Heart left ventricle (tissue), 13 donors: Measurements from ENCODE around the gene GPRIN3.

ENCODE experiments used
- POLR2A ChIP-seq, 2 donors: fragments of 450-650 bp; IDR thresholded peaks; one replicate each; pipeline ENCODE4 v1.6.1; 2017; ENCODE audit warnings: antibody characterized with exemption in 2 of 2, mild to moderate bottlenecking in 2 of 2, moderate library complexity in 2 of 2
- TF ChIP-seq, protein P1 (sequence below), 12 donors: fragments of 200-600 bp; sonication (generic) in 4 of 12; IDR thresholded peaks; one replicate each; pipeline versions ENCODE4 v1.5.0 to v1.8.0; 2018 to 2022; ENCODE audit warnings: antibody characterized with exemption in 12 of 12, mild to moderate bottlenecking in 5 of 12
- donor health status: ischemic (EF 13 %, LVEDD 7.1; RV severe dilation, severe dysfunction).
- donor health status: DM: no; HTN: yes; CAD: no.
- donor health status: DM: no; HTN: no; CAD: no.
- donor health status: ischemic (EF 25% LVEDD 6.9; RV normal size, moderate dysfunction).
- donor health status: ischemic (EF 25% LVEDD 5.7; RV mildly dilated, moderate dysfunction).
- donor health status: ischemic (EF 35%, LVEDD 5.7; RV mildly dilated, moderate dysfunction).
- donor health status: nonischemic (EF 11% LVEDD 7.7; RV severe dilation, severe dysfunction).
- donor health status: DM: yes; HTN: yes; CAD: no.
- donor health status: PGD.
- donor health status: ischemic (EF 29% LVEDD 5.4; RV normal size, mild dysfunction).
- donor health status: nonischemic (EF 23%, LVEDD 6.1; RV moderate dilation, normal function).

DNA sequence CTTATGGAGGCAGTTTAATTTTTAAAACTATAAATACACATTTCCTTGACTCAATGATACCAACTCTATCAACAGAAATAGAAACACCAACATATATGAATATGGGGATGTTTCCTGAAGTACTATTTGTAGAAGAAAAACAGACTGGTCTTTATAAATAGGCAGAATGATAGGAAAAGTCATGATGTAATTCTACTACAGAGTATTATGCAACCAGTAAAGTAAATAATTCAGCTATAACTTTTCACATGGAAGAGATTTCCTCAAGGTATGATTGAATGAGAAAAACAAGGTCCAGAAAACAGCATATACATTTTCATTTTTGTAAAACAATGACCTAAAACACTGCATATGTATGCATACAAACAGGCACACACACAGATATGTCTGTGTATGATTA, 56.2 kb downstream of the GPRIN3 start:
- TF ChIP-seq, protein P1, sequence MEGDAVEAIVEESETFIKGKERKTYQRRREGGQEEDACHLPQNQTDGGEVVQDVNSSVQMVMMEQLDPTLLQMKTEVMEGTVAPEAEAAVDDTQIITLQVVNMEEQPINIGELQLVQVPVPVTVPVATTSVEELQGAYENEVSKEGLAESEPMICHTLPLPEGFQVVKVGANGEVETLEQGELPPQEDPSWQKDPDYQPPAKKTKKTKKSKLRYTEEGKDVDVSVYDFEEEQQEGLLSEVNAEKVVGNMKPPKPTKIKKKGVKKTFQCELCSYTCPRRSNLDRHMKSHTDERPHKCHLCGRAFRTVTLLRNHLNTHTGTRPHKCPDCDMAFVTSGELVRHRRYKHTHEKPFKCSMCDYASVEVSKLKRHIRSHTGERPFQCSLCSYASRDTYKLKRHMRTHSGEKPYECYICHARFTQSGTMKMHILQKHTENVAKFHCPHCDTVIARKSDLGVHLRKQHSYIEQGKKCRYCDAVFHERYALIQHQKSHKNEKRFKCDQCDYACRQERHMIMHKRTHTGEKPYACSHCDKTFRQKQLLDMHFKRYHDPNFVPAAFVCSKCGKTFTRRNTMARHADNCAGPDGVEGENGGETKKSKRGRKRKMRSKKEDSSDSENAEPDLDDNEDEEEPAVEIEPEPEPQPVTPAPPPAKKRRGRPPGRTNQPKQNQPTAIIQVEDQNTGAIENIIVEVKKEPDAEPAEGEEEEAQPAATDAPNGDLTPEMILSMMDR (IDR thresholded peaks at IDR 0.05), result no peak
- no peak for TF ChIP-seq POLR2A (IDR thresholded peaks at IDR 0.05)
